ENCODE measurements around the gene DPT.

DNA sequence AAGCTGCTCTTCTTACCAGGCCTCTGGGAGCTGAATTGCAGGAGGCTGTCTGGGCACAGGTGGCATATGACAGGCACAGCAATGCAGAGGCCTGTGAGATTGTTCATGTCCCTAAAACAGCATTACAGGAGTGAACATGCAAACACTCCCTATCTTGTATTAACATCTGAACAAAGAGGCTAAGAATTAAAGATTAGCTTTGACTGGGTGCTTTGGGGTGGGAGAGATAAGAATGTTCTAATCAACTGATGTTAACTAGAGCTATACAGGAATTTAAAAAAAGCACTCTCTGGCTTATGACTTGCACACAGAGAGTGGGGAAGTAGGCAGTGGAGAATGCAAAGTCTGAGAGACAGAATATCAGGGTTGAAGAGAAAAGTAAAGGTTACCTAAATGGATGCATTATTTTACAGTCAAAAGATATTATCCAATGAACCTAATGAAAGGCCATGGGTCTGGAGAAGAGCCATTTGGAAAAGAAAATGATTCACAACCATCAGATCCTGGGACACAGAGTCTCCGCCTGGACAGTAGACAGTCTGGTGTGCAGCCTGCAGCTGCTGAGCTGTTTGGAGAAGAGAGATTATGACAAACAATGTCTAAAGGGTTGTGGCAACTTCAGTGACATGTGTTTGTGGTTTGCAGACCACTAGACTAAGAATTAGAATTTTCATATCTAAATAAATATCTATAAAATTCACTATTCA, 20.2 kb downstream of the DPT start:
- no peak for TF ChIP-seq CTCF (IDR thresholded peaks at IDR 0.05)
- no peak for TF ChIP-seq POLR2A (IDR thresholded peaks at IDR 0.05)
